HFFc6 (cell line): ENCODE data around the gene HRAS. TPM values are rescaled to one million over a fixed set of nuclear protein-coding genes. Genes with fewer than 3 reads are reported as not detected.

Experiments
- DNase-seq: peaks from one replicate; pipeline ENCODE4 v3.0.0-alpha.2; 2018
- H3K27ac Mint-ChIP-seq: 2 replicates; pipeline ENCODE4 v1.8.0; 2020; ENCODE audit warnings: mild to moderate bottlenecking, mixed read lengths
- H3K27me3 Mint-ChIP-seq: 2 replicates; pipeline ENCODE4 v1.8.0; 2021; ENCODE audit warnings: mild to moderate bottlenecking, moderate library complexity, mixed read lengths; ENCODE audit not compliant: insufficient read depth
- H3K36me3 Mint-ChIP-seq: 2 replicates; pipeline ENCODE4 v1.8.0; 2021; ENCODE audit warnings: low read depth, mixed read lengths
- H3K4me1 Mint-ChIP-seq: 2 replicates; pipeline ENCODE4 v1.8.0; 2020; ENCODE audit warnings: low read depth, mixed read lengths
- H3K4me3 Mint-ChIP-seq: 2 replicates; pipeline ENCODE4 v1.8.0; 2020; ENCODE audit warnings: mild to moderate bottlenecking, moderate library complexity, mixed read lengths
- H3K9me3 Mint-ChIP-seq: 2 replicates; pipeline ENCODE4 v1.8.0; 2020; ENCODE audit warnings: mild to moderate bottlenecking, mixed read lengths
- CTCF ChIP-seq: fragments of 200-600 bp; sonication (generic); IDR thresholded peaks from 2 replicates; pipeline ENCODE4 v1.5.0; 2021; ENCODE audit warnings: antibody characterized with exemption, mild to moderate bottlenecking
- total RNA-seq, 6 experiments: library from RNA; stranded (reverse); fragmentation: NEBNext Ultra II Directional; extraction: Animal tissue kit (Norgen Biotek cat#: 25700); gene quantifications; 2 replicates in 1 of 6; 3 replicates in 5 of 6; pipeline ENCODE4 v1.2.3, GENCODE V29; 2021

HRAS gene
- total RNA-seq, 6 experiments from 2014 or later, result 102 to 125 (median 107) TPM

- Mint-ChIP-seq H3K27ac (peak overlapping the region; percentile 100), H3K27me3 (peaks cover 9% of the 10 kb centered on the region), H3K36me3 (peaks cover 15% of the 10 kb centered on the region), H3K4me3 (peak overlapping the region; percentile 96), H3K4me1 (peaks cover 30% of the 10 kb centered on the region), H3K9me3 (no peaks in the 10 kb centered on the region)
- DNase-seq, result no peak
- no peak for TF ChIP-seq CTCF
Observed at GRCh38 chr11:507727-508515, 27.5 kb downstream of the HRAS start.

- Mint-ChIP-seq H3K9me3 (no peaks in the 10 kb centered on the region), H3K36me3 (peaks cover 15% of the 10 kb centered on the region), H3K4me1 (peaks cover 30% of the 10 kb centered on the region), H3K4me3 (peak within 1 kb of the TSS; percentile 96), H3K27ac (peak within 1 kb of the TSS; percentile 100), H3K27me3 (peaks cover 9% of the 10 kb centered on the region)
- DNase-seq, result peak; percentile 93
- no peak for TF ChIP-seq CTCF
Observed at GRCh38 chr11:506995-507726, 28.2 kb downstream of the HRAS start, which contains the start of gene RNH1. Gene RNH1 (minus strand): TSS chr11:507242. CDS start chr11:502162, 5,080 bp downstream.

GRCh38 chr11:506238-506994, 29.0 kb downstream of the HRAS start:
- Mint-ChIP-seq H3K27ac (peak overlapping the region; percentile 100), H3K4me3 (peak overlapping the region; percentile 96), H3K4me1 (peaks cover 30% of the 10 kb centered on the region), H3K36me3 (peaks cover 11% of the 10 kb centered on the region), H3K9me3 (no peaks in the 10 kb centered on the region), H3K27me3 (peaks cover 13% of the 10 kb centered on the region)
- DNase-seq, result peak; percentile 97
- peak; percentile 33 for TF ChIP-seq CTCF

- Mint-ChIP-seq H3K27me3 (peaks cover 13% of the 10 kb centered on the region), H3K4me3 (peak overlapping the region; percentile 96), H3K27ac (peak overlapping the region; percentile 100), H3K4me1 (peaks cover 30% of the 10 kb centered on the region), H3K9me3 (no peaks in the 10 kb centered on the region), H3K36me3 (peaks cover 7% of the 10 kb centered on the region)
- DNase-seq, result no peak
- no peak for TF ChIP-seq CTCF
Observed at GRCh38 chr11:504994-505344, 30.4 kb downstream of the HRAS start.
